Hepatocyte (in vitro differentiated cells): ENCODE data around the gene SPAG5. TPM values are rescaled to one million over a fixed set of nuclear protein-coding genes. Genes with fewer than 3 reads are reported as not detected.

Source experiments
- DNase-seq: peaks from one replicate; pipeline ENCODE4 v3.0.0-alpha.2; 2016; ENCODE audit warnings: low spot score
- H2AFZ ChIP-seq: fragments of 200-600 bp; sonication (generic); 2 replicates; pipeline ENCODE4 v1.6.0; 2016; ENCODE audit warnings: antibody characterized with exemption, mild to moderate bottlenecking
- H3K27ac ChIP-seq: fragments of 200-600 bp; sonication (generic); 2 replicates; pipeline ENCODE4 v1.5.1; 2016; ENCODE audit warnings: mild to moderate bottlenecking
- H3K27me3 ChIP-seq: fragments of 200-600 bp; sonication (generic); 2 replicates; pipeline ENCODE4 v1.6.1; 2016
- H3K36me3 ChIP-seq: fragments of 200-600 bp; sonication (generic); replicated peaks from 2 replicates; pipeline ENCODE4 v1.5.1; 2016; ENCODE audit warnings: low read depth; ENCODE audit not compliant: insufficient read depth
- H3K4me1 ChIP-seq: fragments of 200-600 bp; sonication (generic); 2 replicates; pipeline ENCODE4 v1.5.1; 2016; ENCODE audit warnings: mild to moderate bottlenecking, moderate library complexity; ENCODE audit not compliant: insufficient read depth
- H3K4me2 ChIP-seq: fragments of 200-600 bp; sonication (generic); 2 replicates; pipeline ENCODE4 v1.6.0; 2016
- H3K4me3 ChIP-seq: fragments of 200-600 bp; sonication (generic); 2 replicates; pipeline ENCODE4 v1.5.1; 2016; ENCODE audit warnings: mild to moderate bottlenecking
- H3K79me2 ChIP-seq: fragments of 200-600 bp; sonication (generic); 2 replicates; pipeline ENCODE4 v1.6.0; 2017; ENCODE audit warnings: mild to moderate bottlenecking
- H3K9me2 ChIP-seq: fragments of 200-600 bp; sonication (generic); replicated peaks from 2 replicates; pipeline ENCODE4 v1.6.0; 2017; ENCODE audit warnings: mild to moderate bottlenecking; ENCODE audit not compliant: insufficient read depth
- H3K9me3 ChIP-seq: fragments of 200-600 bp; sonication (generic); 2 replicates; pipeline ENCODE4 v1.5.1; 2016; ENCODE audit warnings: low read depth, mild to moderate bottlenecking
- H4K20me1 ChIP-seq: fragments of 200-600 bp; sonication (generic); 2 replicates; pipeline ENCODE4 v1.6.0; 2016; ENCODE audit warnings: mild to moderate bottlenecking; ENCODE audit not compliant: insufficient read depth, poor library complexity, severe bottlenecking
- EZH2 ChIP-seq: fragments of 200-600 bp; sonication (generic); IDR thresholded peaks from 2 replicates; pipeline ENCODE4 v1.6.1; 2016; ENCODE audit warnings: antibody characterized with exemption, mild to moderate bottlenecking, borderline replicate concordance
- EZH2phosphoT487 ChIP-seq: fragments of 200-600 bp; sonication (generic); IDR thresholded peaks from one replicate; pipeline ENCODE4 v1.6.1; 2018; ENCODE audit warnings: antibody characterized with exemption, mild to moderate bottlenecking, low read depth, moderate library complexity; ENCODE audit not compliant: unreplicated experiment, severe bottlenecking
- WGBS: methylation state at CpG from one replicate; pipeline ENCODE4 v1.1.6; 2016; ENCODE audit warnings: low lambda C conversion rate; ENCODE audit errors: missing lambda C conversion rate; 5-methylcytosine and 5-hydroxymethylcytosine counted together
- polyA plus RNA-seq: library from polyadenylated mRNA; unstranded; fragments of >200 nt; fragmentation: Nextera tagmentation; extraction: Ambion mirVana; gene quantifications from 2 replicates; pipeline ENCODE4 v1.2.1, GENCODE V29; 2016
- total RNA-seq: library from RNA; depleted of rRNA; stranded (reverse); fragments of >200 nt; gene quantifications from 2 replicates; pipeline ENCODE4 v1.2.3, GENCODE V29; 2014
- TF ChIP-seq, protein P1 (sequence below): fragments of 200-600 bp; sonication (generic); IDR thresholded peaks from 2 replicates; pipeline ENCODE4 v1.5.1; 2016; ENCODE audit warnings: antibody characterized with exemption, mild to moderate bottlenecking; ENCODE audit not compliant: poor library complexity

Gene SPAG5
- total and polyA plus RNA-seq, 2 experiments from 2014 or later, result 13.9 to 17.9 TPM

DNA sequence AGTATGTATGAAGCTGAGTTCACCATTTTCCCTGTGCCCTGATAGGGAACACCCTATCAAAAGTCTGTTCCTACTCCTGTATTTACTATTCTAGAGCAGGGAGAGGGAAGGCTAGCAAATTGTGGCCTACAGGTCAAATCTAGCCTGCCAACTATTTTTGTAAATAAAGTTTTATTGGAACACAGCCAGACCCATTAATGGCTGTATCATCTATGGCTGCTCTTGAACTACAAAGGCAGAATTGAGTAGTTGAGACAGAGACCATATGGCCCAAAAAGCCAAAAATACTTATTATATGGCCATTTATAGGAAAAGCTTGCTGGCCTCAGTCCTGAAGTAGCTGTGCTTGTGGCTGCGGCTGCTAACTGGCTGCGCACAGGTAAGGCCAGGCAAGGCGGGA, 17.9 kb downstream of the SPAG5 start:
- WGBS, result 100% methylated on average over 3 of the region's 3 CpGs
- Histone ChIP-seq H3K27me3 (no peaks in the 10 kb centered on the region), H3K79me2 (no peaks in the 10 kb centered on the region), H2AFZ (no peak overlapping the region), H3K4me2 (no peak overlapping the region), H3K9me2 (no peaks in the 10 kb centered on the region), H3K9me3 (no peaks in the 10 kb centered on the region), H3K36me3 (no peaks in the 10 kb centered on the region), H3K27ac (no peak overlapping the region), H3K4me3 (no peak overlapping the region), H4K20me1 (no peaks in the 10 kb centered on the region), H3K4me1 (no peaks in the 10 kb centered on the region)
- TF ChIP-seq EZH2phosphoT487, result no peak
- no peak for TF ChIP-seq EZH2
- TF ChIP-seq, protein P1, sequence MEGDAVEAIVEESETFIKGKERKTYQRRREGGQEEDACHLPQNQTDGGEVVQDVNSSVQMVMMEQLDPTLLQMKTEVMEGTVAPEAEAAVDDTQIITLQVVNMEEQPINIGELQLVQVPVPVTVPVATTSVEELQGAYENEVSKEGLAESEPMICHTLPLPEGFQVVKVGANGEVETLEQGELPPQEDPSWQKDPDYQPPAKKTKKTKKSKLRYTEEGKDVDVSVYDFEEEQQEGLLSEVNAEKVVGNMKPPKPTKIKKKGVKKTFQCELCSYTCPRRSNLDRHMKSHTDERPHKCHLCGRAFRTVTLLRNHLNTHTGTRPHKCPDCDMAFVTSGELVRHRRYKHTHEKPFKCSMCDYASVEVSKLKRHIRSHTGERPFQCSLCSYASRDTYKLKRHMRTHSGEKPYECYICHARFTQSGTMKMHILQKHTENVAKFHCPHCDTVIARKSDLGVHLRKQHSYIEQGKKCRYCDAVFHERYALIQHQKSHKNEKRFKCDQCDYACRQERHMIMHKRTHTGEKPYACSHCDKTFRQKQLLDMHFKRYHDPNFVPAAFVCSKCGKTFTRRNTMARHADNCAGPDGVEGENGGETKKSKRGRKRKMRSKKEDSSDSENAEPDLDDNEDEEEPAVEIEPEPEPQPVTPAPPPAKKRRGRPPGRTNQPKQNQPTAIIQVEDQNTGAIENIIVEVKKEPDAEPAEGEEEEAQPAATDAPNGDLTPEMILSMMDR, result no peak
- DNase-seq, result no peak

DNA sequence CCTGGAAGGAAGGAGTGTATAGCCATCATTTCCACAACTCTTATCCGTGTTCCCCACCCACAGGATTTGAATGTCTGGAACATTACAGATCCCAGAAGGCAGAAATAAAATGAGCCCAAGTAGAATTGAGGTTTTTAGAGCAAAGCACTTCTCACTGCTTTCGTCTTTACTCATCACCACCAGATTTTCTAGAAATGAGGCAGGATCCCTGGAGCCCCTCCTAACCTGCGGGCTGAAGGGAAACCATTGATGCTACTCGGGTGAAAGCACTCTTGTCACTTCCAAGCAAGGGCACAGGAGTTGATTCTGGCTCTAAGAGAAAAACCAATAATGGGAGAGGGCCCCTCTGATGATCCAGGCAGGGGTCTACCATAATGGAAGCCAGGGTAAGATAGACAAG, 19.3 kb downstream of the SPAG5 start:
- TF ChIP-seq, protein P1, result no peak
- TF ChIP-seq EZH2phosphoT487, result no peak
- TF ChIP-seq EZH2, result no peak
- H4K20me1 ChIP-seq, result no peaks in the 10 kb centered on the region
- H3K9me3 ChIP-seq, result no peaks in the 10 kb centered on the region
- H3K4me3 ChIP-seq, result no peak overlapping the region
- H3K4me2 ChIP-seq, result no peak overlapping the region
- no peak overlapping the region for H3K27ac ChIP-seq
- H2AFZ ChIP-seq, result no peak overlapping the region
- no peak for DNase-seq
- no peaks in the 10 kb centered on the region for H3K36me3 ChIP-seq
- no peaks in the 10 kb centered on the region for H3K27me3 ChIP-seq
- H3K4me1 ChIP-seq, result no peaks in the 10 kb centered on the region
- no peaks in the 10 kb centered on the region for H3K9me2 ChIP-seq
- H3K79me2 ChIP-seq, result no peaks in the 10 kb centered on the region
- 95% methylated on average over 4 of the region's 4 CpGs for WGBS

DNA sequence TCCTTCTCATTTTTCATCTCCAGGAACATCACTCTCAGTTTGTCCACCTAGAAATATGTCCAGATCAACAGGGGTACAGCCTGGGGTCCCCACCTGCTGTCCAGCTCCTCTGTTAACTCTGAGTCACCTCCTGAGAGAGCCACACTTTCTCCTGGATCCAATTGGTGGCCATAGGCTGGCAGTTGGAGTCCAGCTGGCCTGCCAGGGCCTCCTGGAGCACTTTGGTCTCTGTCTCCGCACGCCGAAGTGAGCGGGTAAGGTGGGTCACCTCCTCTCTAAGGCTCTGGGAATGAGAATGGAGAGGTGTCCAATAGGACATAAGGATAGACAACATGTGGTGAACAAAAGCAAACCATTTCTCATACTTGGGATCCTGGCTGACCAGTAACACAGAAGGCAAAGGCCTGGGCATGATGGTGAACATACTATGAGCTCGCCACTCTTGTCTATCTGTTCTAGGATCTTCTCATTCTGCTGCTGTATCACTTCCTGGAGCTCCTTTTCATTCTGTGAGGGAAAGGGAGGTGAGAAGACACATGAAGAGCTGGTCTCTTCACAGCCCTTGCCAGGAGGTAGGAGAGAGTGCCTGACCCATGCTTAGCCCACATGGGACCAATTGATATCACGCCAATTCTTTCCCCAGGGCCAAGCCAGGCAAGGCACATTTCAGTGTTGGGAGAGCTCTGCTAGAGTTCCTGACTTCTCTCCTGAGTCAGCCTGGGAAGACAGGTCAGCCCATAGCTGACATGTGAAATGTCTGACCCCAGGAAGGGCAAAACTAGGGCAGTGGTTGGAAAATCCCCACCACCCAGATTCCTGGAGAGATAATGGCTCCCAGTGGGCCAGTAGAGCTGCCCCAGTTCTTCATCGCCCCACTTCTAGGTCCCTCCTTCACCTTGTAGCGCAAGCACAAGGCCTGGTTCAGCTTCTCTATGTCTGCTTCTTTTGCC, 20.3 kb downstream of the SPAG5 start:
- no peak for DNase-seq

More for the DNA sequence above, 20.3 kb downstream of the SPAG5 start:
- Histone ChIP-seq H3K4me3 (no peak overlapping the region), H2AFZ (no peak overlapping the region), H3K27ac (no peak overlapping the region), H3K36me3 (no peaks in the 10 kb centered on the region), H4K20me1 (no peaks in the 10 kb centered on the region), H3K79me2 (no peaks in the 10 kb centered on the region), H3K4me1 (no peaks in the 10 kb centered on the region), H3K4me2 (no peak overlapping the region), H3K9me3 (no peaks in the 10 kb centered on the region), H3K27me3 (no peaks in the 10 kb centered on the region), H3K9me2 (no peaks in the 10 kb centered on the region)
- 100% methylated on average over 8 of the region's 8 CpGs for WGBS
- TF ChIP-seq, protein P1, result no peak
- TF ChIP-seq EZH2phosphoT487 (no peak), EZH2 (no peak)
